SK-N-SH treated with all-trans-retinoic acid at 6 μM for 48 hours (cell line): ENCODE measurements around the gene BRME1.

Source experiments
- ARNTL ChIP-seq: fragments of 450-650 bp; formaldehyde crosslinking; IDR thresholded peaks from 2 replicates; pipeline ENCODE4 v1.5.0; 2020; ENCODE audit warnings: low read depth, mild to moderate bottlenecking, moderate library complexity, borderline replicate concordance
- BACH2 ChIP-seq: fragments of 250-450 bp; sonication (Bioruptor Pico); IDR thresholded peaks from 2 replicates; pipeline ENCODE4 v1.9.0; 2021; ENCODE audit warnings: mild to moderate bottlenecking, borderline replicate concordance
- ESRRG ChIP-seq: fragments of 250-450 bp; sonication (Bioruptor Pico); IDR thresholded peaks from 2 replicates; pipeline ENCODE4 v1.6.1; 2021; ENCODE audit warnings: mild to moderate bottlenecking
- RARB ChIP-seq: fragments of 250-450 bp; sonication (Bioruptor Pico); IDR thresholded peaks from 2 replicates; pipeline ENCODE4 v1.8.0; 2021; ENCODE audit warnings: mild to moderate bottlenecking, moderate library complexity
- ZFP30 ChIP-seq: fragments of 450-650 bp; formaldehyde crosslinking; IDR thresholded peaks from 2 replicates; pipeline ENCODE4 v1.5.0; 2022; ENCODE audit warnings: mild to moderate bottlenecking, moderate library complexity
- ZNF8 ChIP-seq: fragments of 450-650 bp; formaldehyde crosslinking; IDR thresholded peaks from 2 replicates; pipeline ENCODE4 v1.5.0; 2020; ENCODE audit warnings: mild to moderate bottlenecking, moderate library complexity

- TF ChIP-seq RARB (CRISPR knock-in tag) (no peak), ZFP30 (CRISPR knock-in tag) (no peak), ZNF8 (no peak), ESRRG (CRISPR knock-in tag) (no peak), ARNTL (CRISPR knock-in tag) (no peak), BACH2 (CRISPR knock-in tag) (no peak)
Observed at GRCh38 chr19:13846557-13847406, 59.1 kb downstream of the BRME1 start.
